Hindlimb muscle (tissue), 1 donor: ENCODE results near the gene MFAP1. TPM values are rescaled to one million over a fixed set of nuclear protein-coding genes. Genes with fewer than 3 reads are reported as not detected.

Source experiments
- DNase-seq: peaks from one replicate; pipeline ENCODE4 v3.0.0-alpha.2; 2013
- polyA plus RNA-seq: library from polyadenylated mRNA; unstranded; fragments of 120-200 nt; gene quantifications from one replicate; pipeline ENCODE4 v1.2.1, GENCODE V29; 2013; ENCODE audit not compliant: insufficient read length

The MFAP1 gene
- polyA plus RNA-seq, 1 donor: 30.0 TPM

DNA sequence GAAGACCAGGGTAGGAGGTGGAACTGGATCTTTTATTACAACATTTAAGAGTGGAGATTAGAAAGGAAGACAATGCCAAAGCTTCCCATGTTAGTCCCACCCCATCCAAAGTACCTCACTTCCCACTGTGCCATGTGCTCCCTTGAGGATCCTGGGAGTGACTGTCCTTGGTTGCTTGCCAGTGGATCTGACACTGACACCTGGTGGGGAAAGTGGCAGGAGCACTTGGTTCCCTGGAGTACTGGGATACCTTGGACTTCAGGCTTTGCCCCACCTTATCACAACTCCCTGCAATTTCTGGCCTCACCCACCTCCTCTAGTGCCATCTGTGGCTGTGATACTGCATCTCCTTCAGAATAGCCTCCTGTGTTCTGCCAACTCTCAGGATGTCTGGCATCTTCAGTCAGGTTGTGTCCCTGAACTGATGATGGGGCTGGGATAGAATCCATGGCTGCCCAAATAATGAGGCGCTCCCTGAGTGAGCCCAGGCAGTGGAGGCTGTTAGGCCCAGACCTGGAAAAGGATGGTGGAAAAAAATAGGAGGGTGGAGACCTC, 49.0 kb downstream of the MFAP1 start:
- no peak for DNase-seq

DNA sequence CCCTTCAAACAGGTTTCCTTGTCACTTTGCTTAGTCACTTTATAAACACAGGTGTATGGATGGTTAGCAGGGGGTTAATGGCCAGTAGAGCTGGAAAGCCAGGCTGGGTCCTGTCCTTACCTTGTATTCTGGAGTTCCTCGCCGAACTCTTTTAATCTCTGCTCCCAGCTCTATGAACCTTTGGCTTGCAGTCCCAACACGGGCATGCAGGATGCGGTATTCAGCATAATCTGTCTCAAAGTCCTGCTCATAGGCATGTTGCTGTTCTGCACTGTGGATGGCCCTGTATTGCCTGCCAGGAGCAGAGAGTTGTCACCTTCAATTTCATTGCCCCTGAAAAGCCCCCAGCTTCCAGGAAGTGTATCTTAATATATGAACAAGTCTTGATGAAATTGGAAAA, 50.4 kb downstream of the MFAP1 start:
- no peak for DNase-seq

- DNase-seq: no peak
Observed at GRCh38 chr15:43772624-43773023, 51.9 kb downstream of the MFAP1 start.

- DNase-seq: no peak
Observed at GRCh38 chr15:43771816-43772215, 52.7 kb downstream of the MFAP1 start.

GRCh38 chr15:43769584-43770228, 54.8 kb downstream of the MFAP1 start:
- DNase-seq: no peak

- no peak for DNase-seq
Observed at GRCh38 chr15:43763819-43764446, 60.6 kb downstream of the MFAP1 start.

DNA sequence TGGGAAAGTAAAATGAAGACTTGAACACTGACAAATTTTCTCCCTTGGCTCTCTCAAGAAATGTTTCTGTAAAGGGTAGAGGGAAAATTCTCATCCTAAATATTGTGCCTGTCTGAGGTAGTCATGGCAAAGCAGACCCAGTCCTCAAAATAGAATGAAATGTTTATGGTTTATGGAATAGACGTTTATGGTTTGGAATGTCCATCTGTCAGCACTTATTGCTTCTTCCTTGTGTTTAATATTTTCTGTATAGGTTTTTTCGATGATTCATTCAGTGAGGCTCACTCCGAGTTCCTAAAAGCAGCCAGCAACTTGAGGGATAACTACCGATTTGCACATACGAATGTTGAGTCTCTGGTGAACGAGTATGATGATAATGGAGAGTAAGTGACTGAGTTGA, 61.7 kb downstream of the MFAP1 start:
- no peak for DNase-seq

Other genes starting within 250 kb of the MFAP1 start
- 8.4 TPM for gene PPIP5K1, start 234.5 kb downstream of the MFAP1 start, polyA plus RNA-seq
- gene CKMT1B, start 230.7 kb downstream of the MFAP1 start, polyA plus RNA-seq: not detected
- gene STRC, start 205.9 kb downstream of the MFAP1 start, polyA plus RNA-seq: 0.58 TPM
- gene CATSPER2, start 175.8 kb downstream of the MFAP1 start, polyA plus RNA-seq: 2.5 TPM
- gene CKMT1A, start 130.8 kb downstream of the MFAP1 start, polyA plus RNA-seq: not detected
- 182 TPM for gene PDIA3, start 78.3 kb downstream of the MFAP1 start, polyA plus RNA-seq
- 3.3 TPM for gene ELL3, start 47.7 kb downstream of the MFAP1 start, polyA plus RNA-seq
- 536 TPM for gene SERF2, start 32.4 kb downstream of the MFAP1 start, polyA plus RNA-seq
- 0.90 TPM for gene SERINC4, start 24.5 kb downstream of the MFAP1 start, polyA plus RNA-seq
- gene HYPK, start 24.1 kb downstream of the MFAP1 start, polyA plus RNA-seq: 12.8 TPM
- gene WDR76, start 2.3 kb upstream of the MFAP1 start, polyA plus RNA-seq: 7.3 TPM